ENCODE measurements around the gene MAEA. TPM values are rescaled to one million over a fixed set of nuclear protein-coding genes. Genes with fewer than 3 reads are reported as not detected.
"Not testable (repeated sequence)": the region's sequence is repeated elsewhere in the genome, so short reads cannot be mapped to it uniquely, and the experiment has no call there.

The MAEA gene
- total RNA-seq, 1 experiment from 2014 or later, result 124 TPM

GRCh38 chr4:1333256-1333655 is 43.6 kb downstream of the MAEA start:
- no peak for DNase-seq (ENCODE audit: low read depth)

- DNase-seq (ENCODE audit: low read depth), result not testable (repeated sequence)
These were observed 44.3 kb downstream of the MAEA start for GRCh38 chr4:1333851-1334578.

DNA sequence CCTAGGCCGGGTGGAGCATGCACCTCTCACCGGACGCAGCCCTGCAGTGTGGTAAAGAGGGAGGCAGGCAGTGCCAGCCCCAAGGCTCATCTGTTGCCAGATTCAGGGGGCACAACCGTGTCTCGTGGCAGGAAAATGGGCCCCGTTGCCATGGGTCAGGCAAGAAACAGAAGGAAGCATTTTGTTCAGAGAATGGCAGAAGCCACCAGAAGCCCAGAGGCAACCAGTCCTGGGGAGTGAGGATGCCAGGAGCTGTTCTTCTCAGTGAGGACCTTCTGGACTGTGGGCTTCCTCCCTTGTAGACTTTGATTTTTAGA is 44.8 kb downstream of the MAEA start:
- no peak for DNase-seq (ENCODE audit: low read depth)

- not testable (repeated sequence) for DNase-seq (ENCODE audit: low read depth)
These were observed 45.6 kb downstream of the MAEA start for GRCh38 chr4:1335193-1335883.

- DNase-seq (ENCODE audit: low read depth), result no peak
These were observed 46.4 kb downstream of the MAEA start for GRCh38 chr4:1336088-1336491.

GRCh38 chr4:1337376-1337831 is 47.7 kb downstream of the MAEA start:
- DNase-seq (ENCODE audit: low read depth), result peak; percentile 67

GRCh38 chr4:1337951-1338751 is 48.5 kb downstream of the MAEA start:
- DNase-seq (ENCODE audit: low read depth), result no peak

GRCh38 chr4:1338752-1339414 is 49.2 kb downstream of the MAEA start:
- DNase-seq (ENCODE audit: low read depth), result no peak

DNA sequence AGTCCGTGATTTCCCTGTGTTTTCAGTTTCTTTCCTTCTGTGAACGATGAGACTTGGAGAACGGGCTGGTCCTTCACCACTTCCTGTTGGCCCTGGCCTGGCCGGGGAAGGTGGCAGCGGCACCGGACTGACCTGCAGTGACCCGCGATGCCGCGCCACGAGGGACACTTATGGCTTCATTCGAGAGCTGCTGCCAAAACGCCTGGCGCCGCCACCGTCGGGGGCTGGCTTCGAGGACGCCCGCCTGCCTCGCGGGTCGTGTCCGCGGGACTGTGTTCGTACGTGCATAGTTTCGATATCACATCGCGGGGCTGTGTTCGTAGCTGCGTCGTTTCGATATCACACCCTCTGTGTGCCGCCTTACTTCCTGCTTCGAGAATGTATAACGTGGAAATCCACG is 49.8 kb downstream of the MAEA start:
- no peak for DNase-seq (ENCODE audit: low read depth)

GRCh38 chr4:1340181-1340747 is 50.6 kb downstream of the MAEA start:
- no peak for DNase-seq (ENCODE audit: low read depth)

DNA sequence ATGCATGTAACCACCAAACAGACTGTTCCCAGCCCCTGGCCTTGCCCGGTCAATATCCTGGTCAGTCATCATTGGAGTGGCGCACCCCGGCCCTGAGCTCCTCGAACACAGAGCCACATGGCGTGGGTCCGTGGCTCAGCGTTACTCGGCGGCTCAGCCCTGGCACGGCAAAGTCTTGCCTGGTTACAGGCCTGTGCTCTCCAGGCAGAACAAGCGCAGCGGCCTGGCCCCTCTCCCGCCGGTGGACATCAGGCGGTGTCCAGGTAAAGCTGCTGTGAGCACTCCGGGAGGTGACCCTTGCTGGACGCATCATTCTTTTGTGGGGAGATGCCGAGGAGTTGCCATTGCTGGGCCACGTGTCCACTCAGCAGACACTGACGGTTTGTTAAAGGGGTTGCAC is 51.2 kb downstream of the MAEA start:
- no peak for DNase-seq (ENCODE audit: low read depth)

DNA sequence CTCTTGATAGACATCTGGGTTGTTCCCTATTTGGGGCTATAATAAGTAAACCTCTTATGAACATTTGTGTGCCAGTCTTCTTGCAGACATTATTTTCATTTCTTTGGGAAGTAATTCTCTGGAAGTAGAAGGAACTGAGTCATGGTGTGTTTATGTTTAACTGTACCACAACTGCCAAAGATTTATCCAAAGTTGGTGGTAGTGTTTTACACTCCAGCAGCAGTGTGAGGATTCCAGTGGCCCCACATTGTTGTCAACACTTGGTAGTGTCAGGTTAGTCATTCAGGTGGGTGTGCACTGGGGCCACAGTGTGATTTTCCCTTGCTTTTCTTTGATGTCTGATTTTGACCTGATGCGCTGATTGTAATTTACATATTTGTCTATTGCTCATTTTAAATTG is 52.3 kb downstream of the MAEA start:
- no peak for DNase-seq (ENCODE audit: low read depth)

- DNase-seq (ENCODE audit: low read depth), result no peak
These were observed 55.0 kb downstream of the MAEA start for GRCh38 chr4:1344696-1345095.

- DNase-seq (ENCODE audit: low read depth), result peak; percentile 45
These were observed 56.5 kb downstream of the MAEA start for GRCh38 chr4:1345903-1346780.

- peak; percentile 99 for DNase-seq (ENCODE audit: low read depth)
These were observed 57.2 kb downstream of the MAEA start, which contains the start of gene UVSSA for GRCh38 chr4:1346781-1347409. Gene UVSSA (plus strand): TSS chr4:1347208. CDS start chr4:1348092, 884 bp downstream.

DNA sequence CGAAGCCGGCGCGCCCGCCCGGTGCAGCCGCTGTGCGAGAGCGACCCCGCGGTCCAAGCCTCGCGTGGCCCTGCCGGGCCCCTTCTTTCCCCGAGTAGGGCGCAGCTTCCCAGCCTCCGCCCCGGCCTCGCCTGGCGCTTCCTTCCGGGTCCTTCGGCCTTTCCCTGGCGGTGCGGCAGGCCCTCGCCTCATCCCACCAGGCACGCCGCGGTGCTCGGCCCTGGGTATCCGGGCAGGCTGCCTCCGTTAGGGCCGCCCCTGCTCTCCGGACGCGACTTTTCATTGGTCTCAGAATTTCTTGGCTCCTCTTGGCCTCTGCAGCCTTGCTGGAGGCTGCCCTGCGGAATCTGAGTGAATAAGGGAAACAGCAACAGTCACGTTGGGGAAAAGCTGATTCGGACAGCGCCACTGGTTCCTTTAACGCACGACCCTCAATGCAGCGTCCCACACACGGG is 57.7 kb downstream of the MAEA start:
- peak; percentile 67 for DNase-seq (ENCODE audit: low read depth)

- no peak for DNase-seq (ENCODE audit: low read depth)
These were observed 58.4 kb downstream of the MAEA start for GRCh38 chr4:1348014-1348513.

DNA sequence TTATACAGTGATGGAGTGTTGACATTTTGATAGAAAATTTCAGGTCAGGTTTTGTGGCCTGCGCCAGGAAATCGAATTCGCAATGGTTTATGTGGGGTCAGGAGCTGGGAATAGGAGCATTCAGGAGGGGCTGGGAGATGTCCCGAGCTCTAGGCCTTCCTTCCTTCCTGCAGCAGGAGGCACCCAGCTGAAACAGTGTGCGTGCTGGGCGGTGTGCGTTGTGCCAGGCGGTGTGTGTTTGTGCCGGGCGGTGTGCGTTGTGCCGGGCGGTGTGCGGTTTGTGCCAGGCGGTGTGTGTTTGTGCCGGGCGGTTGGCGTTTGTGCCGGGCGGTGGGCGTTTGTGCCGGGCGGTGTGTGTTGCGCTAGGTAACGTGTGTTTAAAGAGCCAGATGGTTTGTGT is 59.1 kb downstream of the MAEA start:
- no peak for DNase-seq (ENCODE audit: low read depth)
